Lung (tissue), 13 donors: Measurements from ENCODE around the gene CDK8. TPM values are rescaled to one million over a fixed set of nuclear protein-coding genes. Genes with fewer than 3 reads are reported as not detected.

Experiments used
- ATAC-seq: fragments of 200-7000 bp; cut with Tn5 transposase; one replicate; pipeline ENCODE4 v1.9.1; 2020; ENCODE audit warnings: moderate number of reproducible peaks; ENCODE audit not compliant: insufficient read depth, low FRiP score
- DNase-seq, 3 donors: peaks; one replicate each; pipeline ENCODE4 v3.0.0-alpha.2; 2013 to 2017
- H3K27ac ChIP-seq, 2 donors: one replicate each; pipeline ENCODE4 v1.5.1; 2013; ENCODE audit warnings: mild to moderate bottlenecking in 2 of 2, moderate library complexity in 2 of 2, control low read depth in 1 of 2, inconsistent platforms in 1 of 2, low read depth in 1 of 2, low read length in 1 of 2
- H3K27me3 ChIP-seq, 3 donors: one replicate each; pipeline ENCODE4 v1.5.1; 2013; ENCODE audit warnings: low read length in 2 of 3; ENCODE audit not compliant: control insufficient read depth in 3 of 3, insufficient read depth in 3 of 3
- H3K36me3 ChIP-seq, 4 donors: one replicate each; pipeline ENCODE4 v1.5.1; 2013; ENCODE audit warnings: low read length in 4 of 4, mild to moderate bottlenecking in 1 of 4, moderate library complexity in 1 of 4; ENCODE audit not compliant: control insufficient read depth in 4 of 4, insufficient read depth in 4 of 4
- H3K4me1 ChIP-seq, 5 donors: one replicate each; pipeline ENCODE4 v1.5.1; 2013; ENCODE audit warnings: low read length in 5 of 5, mild to moderate bottlenecking in 2 of 5, moderate library complexity in 1 of 5; ENCODE audit not compliant: control insufficient read depth in 5 of 5, insufficient read depth in 5 of 5
- H3K4me3 ChIP-seq: one replicate; pipeline ENCODE4 v1.5.1; 2013; ENCODE audit warnings: mild to moderate bottlenecking, control low read depth, moderate library complexity
- H3K9ac ChIP-seq, 2 donors: one replicate each; pipeline ENCODE4 v1.5.1; 2013; ENCODE audit warnings: low read length in 2 of 2, control low read depth in 1 of 2; ENCODE audit not compliant: insufficient read depth in 1 of 2
- H3K9me3 ChIP-seq, 4 donors: one replicate each; pipeline ENCODE4 v1.5.1; 2013; ENCODE audit warnings: low read length in 3 of 4, mild to moderate bottlenecking in 1 of 4, moderate library complexity in 1 of 4; ENCODE audit not compliant: control insufficient read depth in 4 of 4, insufficient read depth in 3 of 4
- WGBS, 2 donors: extraction: QIAGEN DNeasy Blood & Tissue Kit; methylation state at CpG; one replicate each; pipeline ENCODE4 v1.1.7; 2013; 5-methylcytosine and 5-hydroxymethylcytosine counted together
- polyA plus RNA-seq, 2 donors: library from polyadenylated mRNA; stranded (reverse); fragments of 200-250 nt; gene quantifications; one replicate each; pipeline ENCODE4 v1.2.1, GENCODE V29; 2013
- small RNA-seq: library from RNA; depleted of rRNA; stranded (forward); fragments of <200 nt; gene quantifications from one replicate; pipeline ENCODE3, GENCODE V24; 2014; ENCODE audit warnings: low replicate concordance
- total RNA-seq, 2 donors: library from RNA; depleted of rRNA in 1 of 2; stranded (reverse); fragments of >200 nt in 1 of 2; gene quantifications; one replicate each; pipeline ENCODE4 v1.2.1, GENCODE V29; 2014 to 2021
- TF ChIP-seq, protein P1 (sequence below): IDR thresholded peaks from 2 replicates; pipeline ENCODE4 v1.5.1; 2012; ENCODE audit warnings: mild to moderate bottlenecking; ENCODE audit errors: control extremely low read depth, extremely low read depth
- donor health status: control.
- donor health status: control.
- donor health status: Bipolar disorder and iron deficiency.
- donor health status: healthy.
- donor health status: DM: yes; HTN: yes; CAD: no.

CDK8 gene
- total and polyA plus RNA-seq, 4 donors: 7.1 to 12.7 (median 9.6) TPM

DNA sequence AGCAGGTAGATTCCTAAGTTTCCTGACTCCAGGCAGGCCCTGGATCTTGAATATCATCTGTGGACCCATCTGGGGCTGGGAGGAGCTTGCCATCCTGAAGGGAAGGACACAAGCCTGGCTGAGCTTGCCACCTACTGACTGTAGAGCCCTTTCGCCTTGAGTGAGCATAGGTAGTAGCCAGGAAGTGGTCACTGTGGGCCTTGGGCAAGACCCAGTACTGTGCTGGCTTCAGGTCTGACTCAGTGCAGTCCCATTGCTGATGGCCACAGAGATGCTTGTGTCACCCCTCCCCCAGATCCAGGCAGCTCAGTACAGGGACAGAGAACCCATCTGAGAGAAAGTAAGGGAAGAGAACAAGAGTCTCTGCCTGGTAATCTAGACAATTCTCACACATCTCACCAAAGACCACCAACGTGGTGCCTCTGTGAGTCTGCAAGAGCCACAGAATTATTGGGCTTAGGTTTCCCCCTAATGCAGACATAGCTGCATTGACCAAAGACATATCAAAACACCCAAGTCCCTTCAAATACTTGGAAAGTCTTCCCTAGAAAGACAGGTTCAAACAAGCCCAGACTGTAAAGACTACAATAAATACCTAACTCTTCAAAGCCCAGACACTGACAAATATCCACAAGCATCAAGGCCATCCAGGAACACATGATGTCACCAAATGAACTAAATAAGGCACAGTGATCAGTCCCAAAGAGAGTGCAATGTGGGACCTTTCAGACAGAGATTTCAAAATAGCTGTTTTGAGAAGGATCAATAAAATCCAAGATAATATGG lies 195.3 kb downstream of the CDK8 start:
- Histone ChIP-seq H3K36me3 (no peaks in the 10 kb centered on the region), H3K9me3 (peaks cover 0 to 10% (median 0%) of the 10 kb centered on the region in 4 donors), H3K27ac (no peak overlapping the region), H3K4me1 (no peaks in the 10 kb centered on the region), H3K4me3 (no peak overlapping the region), H3K27me3 (peaks cover 0 to 2% (median 0%) of the 10 kb centered on the region in 3 donors), H3K9ac (no peak overlapping the region)
- 77 to 78% methylated on average over 2 of the region's 2 CpGs for WGBS, 2 donors
- ATAC-seq: no peak
- TF ChIP-seq, protein P1, sequence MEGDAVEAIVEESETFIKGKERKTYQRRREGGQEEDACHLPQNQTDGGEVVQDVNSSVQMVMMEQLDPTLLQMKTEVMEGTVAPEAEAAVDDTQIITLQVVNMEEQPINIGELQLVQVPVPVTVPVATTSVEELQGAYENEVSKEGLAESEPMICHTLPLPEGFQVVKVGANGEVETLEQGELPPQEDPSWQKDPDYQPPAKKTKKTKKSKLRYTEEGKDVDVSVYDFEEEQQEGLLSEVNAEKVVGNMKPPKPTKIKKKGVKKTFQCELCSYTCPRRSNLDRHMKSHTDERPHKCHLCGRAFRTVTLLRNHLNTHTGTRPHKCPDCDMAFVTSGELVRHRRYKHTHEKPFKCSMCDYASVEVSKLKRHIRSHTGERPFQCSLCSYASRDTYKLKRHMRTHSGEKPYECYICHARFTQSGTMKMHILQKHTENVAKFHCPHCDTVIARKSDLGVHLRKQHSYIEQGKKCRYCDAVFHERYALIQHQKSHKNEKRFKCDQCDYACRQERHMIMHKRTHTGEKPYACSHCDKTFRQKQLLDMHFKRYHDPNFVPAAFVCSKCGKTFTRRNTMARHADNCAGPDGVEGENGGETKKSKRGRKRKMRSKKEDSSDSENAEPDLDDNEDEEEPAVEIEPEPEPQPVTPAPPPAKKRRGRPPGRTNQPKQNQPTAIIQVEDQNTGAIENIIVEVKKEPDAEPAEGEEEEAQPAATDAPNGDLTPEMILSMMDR: no peak
- DNase-seq: no peak

Small RNA genes lying within 50 kb of the gene (small RNA-seq; reads per million reads assigned to genes)
- gene RF02271: not detected

Other genes with a start within 250 kb of the CDK8 start
- gene SHISA2, start 202.1 kb upstream of the CDK8 start, total RNA-seq: 10 to 100 TPM; 13.2 to 20.1 TPM
- gene SHISA2, start 202.1 kb upstream of the CDK8 start, polyA plus RNA-seq: 1 to 10 TPM in 1 of 2 donors, under 1 TPM in 1; 0.68 to 4.4 TPM
- gene RNF6, start 31.8 kb upstream of the CDK8 start, total RNA-seq: 10 to 100 TPM; 28.7 to 32.5 TPM
- 10 to 100 TPM; 14.7 to 20.7 TPM for gene RNF6, start 31.8 kb upstream of the CDK8 start, polyA plus RNA-seq